ENCODE results near the gene NLGN2. TPM values are rescaled to one million over a fixed set of nuclear protein-coding genes. Genes with fewer than 3 reads are reported as not detected.
A peak's percentile ranks its signal among the peaks of the same experiment; 100 is the strongest.

Gene NLGN2
- polyA plus RNA-seq, 3 donors, result 0.55 TPM; not detected in 2

DNA sequence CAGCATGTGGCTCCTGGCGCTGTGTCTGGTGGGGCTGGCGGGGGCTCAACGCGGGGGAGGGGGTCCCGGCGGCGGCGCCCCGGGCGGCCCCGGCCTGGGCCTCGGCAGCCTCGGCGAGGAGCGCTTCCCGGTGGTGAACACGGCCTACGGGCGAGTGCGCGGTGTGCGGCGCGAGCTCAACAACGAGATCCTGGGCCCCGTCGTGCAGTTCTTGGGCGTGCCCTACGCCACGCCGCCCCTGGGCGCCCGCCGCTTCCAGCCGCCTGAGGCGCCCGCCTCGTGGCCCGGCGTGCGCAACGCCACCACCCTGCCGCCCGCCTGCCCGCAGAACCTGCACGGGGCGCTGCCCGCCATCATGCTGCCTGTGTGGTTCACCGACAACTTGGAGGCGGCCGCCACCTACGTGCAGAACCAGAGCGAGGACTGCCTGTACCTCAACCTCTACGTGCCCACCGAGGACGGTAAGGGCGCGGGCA, 645 bp downstream of the NLGN2 start:
- Histone ChIP-seq H3K9ac (ENCODE audit: insufficient read depth, low read length, poor library complexity, severe bottlenecking) (no peak overlapping the region), H3K4me2 (replicated peaks; ENCODE audit: extremely low read depth, low read length, poor library complexity, severe bottlenecking) (peak overlapping the region; percentile 11), H3K4me3 (replicated peaks in 1 of 3; ENCODE audit: low read depth in 2 of 3, low read length in 3 of 3) (no peak overlapping the region), H3K36me3 (replicated peaks in 1 of 2; ENCODE audit: control insufficient read depth in 1 of 2, insufficient read depth in 2 of 2, low read length in 2 of 2) (no peaks in the 10 kb centered on the region), H3K4me1 (ENCODE audit: control insufficient read depth in 1 of 2, insufficient read depth in 2 of 2, low read length in 2 of 2) (peaks cover 5 to 16% of the 10 kb centered on the region in 2 donors), H3K79me2 (ENCODE audit: insufficient read depth, low read length) (no peaks in the 10 kb centered on the region), H3K27me3 (ENCODE audit: control insufficient read depth in 2 of 2, insufficient read depth in 2 of 2, low read length in 2 of 2) (peaks cover 4 to 37% of the 10 kb centered on the region in 2 donors), H4K20me1 (ENCODE audit: insufficient read depth, low read length) (no peaks in the 10 kb centered on the region), H3K9me3 (replicated peaks in 1 of 2; ENCODE audit: control insufficient read depth in 1 of 2, insufficient read depth in 1 of 2, low read length in 2 of 2) (no peaks in the 10 kb centered on the region), H2AFZ (ENCODE audit: insufficient read depth, low read depth, low read length, poor library complexity, severe bottlenecking) (no peak overlapping the region), H3K27ac (ENCODE audit: low read depth in 1 of 2, low read length in 2 of 2) (no peak overlapping the region)
- WGBS (ENCODE audit: insufficient coverage), result 45% methylated on average over 56 of the region's 58 CpGs
- H3K9me3 Mint-ChIP-seq, result peaks cover 0 to 8% (median 3%) of the 10 kb centered on the region in 7 donors
- TF ChIP-seq, protein P1, sequence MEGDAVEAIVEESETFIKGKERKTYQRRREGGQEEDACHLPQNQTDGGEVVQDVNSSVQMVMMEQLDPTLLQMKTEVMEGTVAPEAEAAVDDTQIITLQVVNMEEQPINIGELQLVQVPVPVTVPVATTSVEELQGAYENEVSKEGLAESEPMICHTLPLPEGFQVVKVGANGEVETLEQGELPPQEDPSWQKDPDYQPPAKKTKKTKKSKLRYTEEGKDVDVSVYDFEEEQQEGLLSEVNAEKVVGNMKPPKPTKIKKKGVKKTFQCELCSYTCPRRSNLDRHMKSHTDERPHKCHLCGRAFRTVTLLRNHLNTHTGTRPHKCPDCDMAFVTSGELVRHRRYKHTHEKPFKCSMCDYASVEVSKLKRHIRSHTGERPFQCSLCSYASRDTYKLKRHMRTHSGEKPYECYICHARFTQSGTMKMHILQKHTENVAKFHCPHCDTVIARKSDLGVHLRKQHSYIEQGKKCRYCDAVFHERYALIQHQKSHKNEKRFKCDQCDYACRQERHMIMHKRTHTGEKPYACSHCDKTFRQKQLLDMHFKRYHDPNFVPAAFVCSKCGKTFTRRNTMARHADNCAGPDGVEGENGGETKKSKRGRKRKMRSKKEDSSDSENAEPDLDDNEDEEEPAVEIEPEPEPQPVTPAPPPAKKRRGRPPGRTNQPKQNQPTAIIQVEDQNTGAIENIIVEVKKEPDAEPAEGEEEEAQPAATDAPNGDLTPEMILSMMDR (IDR thresholded peaks at IDR 0.05), result no peak
- H3K4me3 Mint-ChIP-seq, result peak overlapping the region in 1 of 2 donors; percentile 39
- intact Hi-C loops (cut with micrococcal nuclease), result loop anchor here in 1 of 2 donors (10.0 kb wide), 1 partner anchor 193 kb away; the partner anchor contains the start of genes ACADVL and DLG4
- peak in 1 of 3 donors; percentile 7 for DNase-seq
- no peak overlapping the region for H3K27ac Mint-ChIP-seq
- peaks cover 0 to 5% of the 10 kb centered on the region in 2 donors for H3K36me3 Mint-ChIP-seq
- peaks cover 14% of the 10 kb centered on the region for H3K4me1 Mint-ChIP-seq
- peaks cover 37 to 51% (median 50%) of the 10 kb centered on the region in 3 donors for H3K27me3 Mint-ChIP-seq (ENCODE audit: low read depth in 3 of 3)

DNA sequence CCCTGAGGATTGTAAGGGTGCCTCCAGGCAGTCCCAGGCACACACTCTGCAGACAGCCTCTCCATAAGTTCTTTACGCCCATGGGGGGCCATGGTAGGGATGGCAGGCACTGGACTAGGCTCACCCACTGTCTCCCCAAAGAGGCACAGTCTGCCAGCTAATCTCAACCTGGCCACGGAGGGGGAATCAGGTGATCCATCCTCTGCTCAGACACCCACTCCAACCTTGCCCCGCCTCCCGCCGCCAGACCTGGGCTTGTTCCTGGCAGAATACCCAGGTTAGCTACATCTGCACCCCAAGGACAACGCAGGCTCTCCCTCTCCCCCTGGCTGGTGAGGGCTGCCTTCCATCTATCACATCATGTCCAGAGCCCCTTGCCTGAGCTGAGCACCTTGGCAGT, 1.2 kb downstream of the NLGN2 start:
- H3K9me3 Mint-ChIP-seq, result peaks cover 0 to 8% (median 3%) of the 10 kb centered on the region in 7 donors
- Histone ChIP-seq H3K4me2 (replicated peaks; ENCODE audit: extremely low read depth, low read length, poor library complexity, severe bottlenecking) (no peak overlapping the region), H2AFZ (ENCODE audit: insufficient read depth, low read depth, low read length, poor library complexity, severe bottlenecking) (no peak overlapping the region), H3K79me2 (ENCODE audit: insufficient read depth, low read length) (no peaks in the 10 kb centered on the region), H3K27me3 (ENCODE audit: control insufficient read depth in 2 of 2, insufficient read depth in 2 of 2, low read length in 2 of 2) (peaks cover 4 to 37% of the 10 kb centered on the region in 2 donors), H3K9me3 (replicated peaks in 1 of 2; ENCODE audit: control insufficient read depth in 1 of 2, insufficient read depth in 1 of 2, low read length in 2 of 2) (no peaks in the 10 kb centered on the region), H3K27ac (ENCODE audit: low read depth in 1 of 2, low read length in 2 of 2) (no peak overlapping the region), H3K4me1 (ENCODE audit: control insufficient read depth in 1 of 2, insufficient read depth in 2 of 2, low read length in 2 of 2) (peaks cover 4 to 12% of the 10 kb centered on the region in 2 donors), H3K36me3 (replicated peaks in 1 of 2; ENCODE audit: control insufficient read depth in 1 of 2, insufficient read depth in 2 of 2, low read length in 2 of 2) (no peaks in the 10 kb centered on the region), H4K20me1 (ENCODE audit: insufficient read depth, low read length) (no peaks in the 10 kb centered on the region), H3K9ac (ENCODE audit: insufficient read depth, low read length, poor library complexity, severe bottlenecking) (no peak overlapping the region), H3K4me3 (replicated peaks in 1 of 3; ENCODE audit: low read depth in 2 of 3, low read length in 3 of 3) (no peak overlapping the region)
- H3K27me3 Mint-ChIP-seq (ENCODE audit: low read depth in 3 of 3), result peaks cover 37 to 51% (median 50%) of the 10 kb centered on the region in 3 donors
- DNase-seq, result no peak
- TF ChIP-seq, protein P1 (IDR thresholded peaks at IDR 0.05), result no peak
- intact Hi-C loops (cut with micrococcal nuclease), result loop anchor here in 1 of 2 donors (10.0 kb wide), 1 partner anchor 194 kb away; the partner anchor contains the start of genes ACADVL and DLG4
- WGBS (ENCODE audit: insufficient coverage), result 76% methylated on average over 5 of the region's 6 CpGs
- peaks cover 13% of the 10 kb centered on the region for H3K4me1 Mint-ChIP-seq
- no peak overlapping the region for H3K27ac Mint-ChIP-seq
- H3K36me3 Mint-ChIP-seq, result peaks cover 0 to 5% of the 10 kb centered on the region in 2 donors
- peak overlapping the region in 1 of 2 donors; percentile 73 for H3K4me3 Mint-ChIP-seq
